ENCODE measurements around the gene DDX23. TPM values are rescaled to one million over a fixed set of nuclear protein-coding genes. Genes with fewer than 3 reads are reported as not detected.

The DDX23 gene
- polyA plus RNA-seq, 4 donors = 86.1 to 106 (median 102) TPM

Other genes starting within 250 kb of the DDX23 start
- 10 to 100 TPM; 33.6 to 57.1 (median 50.9) TPM for gene KANSL2, start 169.9 kb downstream of the DDX23 start, polyA plus RNA-seq (ENCODE audit: insufficient read length in 4 of 4)
- gene CCNT1, start 135.5 kb downstream of the DDX23 start, polyA plus RNA-seq (ENCODE audit: insufficient read length in 4 of 4) = 10 to 100 TPM; 26.9 to 31.6 (median 30.7) TPM
- 100 to 1,000 TPM in 1 of 4 donors, 10 to 100 TPM in 3; 71.7 to 103 (median 80.4) TPM for gene ADCY6, start 63.1 kb downstream of the DDX23 start, polyA plus RNA-seq (ENCODE audit: insufficient read length in 4 of 4)
- gene CACNB3, start 33.7 kb downstream of the DDX23 start, polyA plus RNA-seq (ENCODE audit: insufficient read length in 4 of 4) = 10 to 100 TPM; 45.6 to 98.8 (median 62.3) TPM
- 1 to 10 TPM; 2.5 to 6.0 (median 3.0) TPM for gene RND1, start 13.7 kb upstream of the DDX23 start, polyA plus RNA-seq (ENCODE audit: insufficient read length in 4 of 4)
- gene FKBP11, start 73.3 kb upstream of the DDX23 start, polyA plus RNA-seq (ENCODE audit: insufficient read length in 4 of 4) = 10 to 100 TPM; 11.6 to 44.7 (median 17.2) TPM
- 100 to 1,000 TPM in 3 of 4 donors, 10 to 100 TPM in 1; 96.2 to 138 (median 130) TPM for gene ARF3, start 105.3 kb upstream of the DDX23 start, polyA plus RNA-seq (ENCODE audit: insufficient read length in 4 of 4)
- 1 to 10 TPM in 1 of 4 donors, under 1 TPM in 3; 0.11 to 4.4 (median 0.31) TPM for gene WNT10B, start 119.6 kb upstream of the DDX23 start, polyA plus RNA-seq (ENCODE audit: insufficient read length in 4 of 4)
- not detected for gene WNT1, start 126.2 kb upstream of the DDX23 start, polyA plus RNA-seq (ENCODE audit: insufficient read length in 4 of 4)
- gene DDN, start 147.2 kb upstream of the DDX23 start, polyA plus RNA-seq (ENCODE audit: insufficient read length in 4 of 4) = 10 to 100 TPM in 3 of 4 donors, 1 to 10 TPM in 1; 1.2 to 83.4 (median 74.8) TPM
- 10 to 100 TPM; 59.6 to 82.0 (median 78.1) TPM for gene PRKAG1, start 166.6 kb upstream of the DDX23 start, polyA plus RNA-seq (ENCODE audit: insufficient read length in 4 of 4)
- gene KMT2D, start 208.6 kb upstream of the DDX23 start, polyA plus RNA-seq (ENCODE audit: insufficient read length in 4 of 4) = 10 to 100 TPM; 33.9 to 60.7 (median 44.0) TPM
- 1 to 10 TPM; 1.5 to 2.2 (median 2.1) TPM for gene RHEBL1, start 217.8 kb upstream of the DDX23 start, polyA plus RNA-seq (ENCODE audit: insufficient read length in 4 of 4)
- gene DHH, start 242.6 kb upstream of the DDX23 start, polyA plus RNA-seq (ENCODE audit: insufficient read length in 4 of 4) = under 1 TPM; 0.23 to 0.60 (median 0.44) TPM